ENCODE measurements around the gene PSMF1.
A peak's percentile ranks its signal among the peaks of the same experiment; 100 is the strongest.

Gene PSMF1

DNA sequence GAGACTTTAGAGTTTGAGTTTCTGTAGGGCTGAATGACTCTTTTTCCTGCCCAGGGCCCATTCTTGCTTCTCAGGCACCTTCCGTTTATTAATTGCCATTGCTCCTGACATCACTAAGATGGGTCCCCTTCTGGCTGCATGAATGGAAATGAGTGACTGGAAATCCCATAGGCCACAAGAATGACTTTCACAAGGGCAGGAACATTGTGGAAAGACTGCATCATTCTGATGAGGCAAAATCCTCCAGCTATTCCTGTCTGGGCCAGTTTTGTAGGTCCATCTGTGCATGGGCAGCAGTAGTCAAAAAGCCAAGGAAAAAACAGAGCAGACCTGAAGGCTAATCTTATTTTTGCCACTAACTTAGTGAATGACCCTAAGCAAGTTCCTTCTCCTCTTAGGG, 47.1 kb downstream of the PSMF1 start:
- Mint-ChIP-seq H3K4me1 (ENCODE audit: low read depth) (no peaks in the 10 kb centered on the region), H3K4me3 (no peak overlapping the region), H3K9me3 (no peaks in the 10 kb centered on the region)

GRCh38 chr20:1165941-1166340, 47.5 kb downstream of the PSMF1 start:
- Mint-ChIP-seq H3K4me1 (ENCODE audit: low read depth) (no peaks in the 10 kb centered on the region), H3K9me3 (no peaks in the 10 kb centered on the region), H3K4me3 (no peak overlapping the region), H3K27ac (no peak overlapping the region), H3K27me3 (no peaks in the 10 kb centered on the region), H3K36me3 (ENCODE audit: low read depth) (peaks cover 78% of the 10 kb centered on the region)

More for the DNA sequence above, 47.1 kb downstream of the PSMF1 start:
- H3K27ac Mint-ChIP-seq, result no peak overlapping the region
- no peaks in the 10 kb centered on the region for H3K27me3 Mint-ChIP-seq
- peaks cover 82% of the 10 kb centered on the region for H3K36me3 Mint-ChIP-seq (ENCODE audit: low read depth)

GRCh38 chr20:1166948-1167720, 48.7 kb downstream of the PSMF1 start:
- H3K9me3 Mint-ChIP-seq, result no peaks in the 10 kb centered on the region
- no peak overlapping the region for H3K27ac Mint-ChIP-seq
- no peaks in the 10 kb centered on the region for H3K27me3 Mint-ChIP-seq
- no peak overlapping the region for H3K4me3 Mint-ChIP-seq
- peaks cover 83% of the 10 kb centered on the region for H3K36me3 Mint-ChIP-seq (ENCODE audit: low read depth)
- no peaks in the 10 kb centered on the region for H3K4me1 Mint-ChIP-seq (ENCODE audit: low read depth)

DNA sequence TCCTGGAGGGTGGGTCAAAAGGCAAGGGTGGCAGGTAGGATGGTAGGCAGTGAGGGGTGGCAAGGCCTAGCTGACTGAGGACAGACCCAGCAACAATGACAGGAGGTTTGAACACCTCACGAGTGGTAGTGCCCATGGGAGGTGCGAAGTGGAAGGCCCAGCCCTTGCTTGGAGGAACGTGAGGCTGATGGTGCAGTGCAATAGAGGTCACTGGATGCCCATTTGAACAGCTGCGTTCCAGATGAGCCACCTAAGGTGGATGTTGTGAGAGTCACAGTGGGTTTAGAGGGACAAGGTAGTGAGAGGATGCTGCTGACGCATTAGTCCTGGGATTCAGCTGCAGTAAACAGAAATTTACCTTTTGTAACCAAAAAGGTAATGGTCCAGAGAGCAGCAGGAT, 50.8 kb downstream of the PSMF1 start:
- Mint-ChIP-seq H3K36me3 (ENCODE audit: low read depth) (peaks cover 83% of the 10 kb centered on the region), H3K4me1 (ENCODE audit: low read depth) (no peaks in the 10 kb centered on the region), H3K27ac (no peak overlapping the region), H3K9me3 (no peaks in the 10 kb centered on the region), H3K27me3 (no peaks in the 10 kb centered on the region), H3K4me3 (no peak overlapping the region)

DNA sequence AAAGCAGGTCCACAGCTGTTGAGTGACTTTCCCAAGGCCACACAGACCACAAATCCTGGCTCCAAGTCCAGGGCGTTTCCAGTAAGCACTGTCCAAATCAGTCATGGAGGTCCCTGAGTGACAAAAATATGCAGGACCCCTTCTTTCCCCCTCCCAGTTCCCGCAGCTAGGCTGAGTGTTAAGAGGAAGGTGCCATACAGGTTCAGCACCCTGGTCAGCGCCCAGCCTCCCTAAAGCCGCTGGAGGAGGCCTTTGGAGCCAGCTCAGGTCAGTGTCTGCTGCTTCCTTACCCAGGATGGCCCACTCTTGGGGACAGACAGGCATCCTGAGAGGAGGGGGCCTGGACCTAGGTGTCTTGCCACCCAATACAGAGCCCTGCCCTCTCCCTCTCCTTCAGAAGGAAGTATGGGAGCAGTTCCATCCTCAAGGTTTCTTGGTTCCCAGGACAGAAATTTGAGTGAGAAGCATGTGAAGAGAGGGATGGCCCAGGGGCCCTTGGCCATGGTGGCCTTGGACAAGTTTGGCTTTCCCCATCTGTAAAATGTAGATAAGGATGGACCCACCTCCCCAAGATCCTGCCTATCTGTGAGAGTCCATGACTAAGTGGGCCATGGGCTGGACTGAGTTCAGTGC, 53.2 kb downstream of the PSMF1 start:
- no peaks in the 10 kb centered on the region for H3K4me1 Mint-ChIP-seq (ENCODE audit: low read depth)
- H3K4me3 Mint-ChIP-seq, result no peak overlapping the region
- H3K9me3 Mint-ChIP-seq, result no peaks in the 10 kb centered on the region
- H3K27ac Mint-ChIP-seq, result no peak overlapping the region
- no peaks in the 10 kb centered on the region for H3K27me3 Mint-ChIP-seq
- H3K36me3 Mint-ChIP-seq (ENCODE audit: low read depth), result peaks cover 71% of the 10 kb centered on the region

DNA sequence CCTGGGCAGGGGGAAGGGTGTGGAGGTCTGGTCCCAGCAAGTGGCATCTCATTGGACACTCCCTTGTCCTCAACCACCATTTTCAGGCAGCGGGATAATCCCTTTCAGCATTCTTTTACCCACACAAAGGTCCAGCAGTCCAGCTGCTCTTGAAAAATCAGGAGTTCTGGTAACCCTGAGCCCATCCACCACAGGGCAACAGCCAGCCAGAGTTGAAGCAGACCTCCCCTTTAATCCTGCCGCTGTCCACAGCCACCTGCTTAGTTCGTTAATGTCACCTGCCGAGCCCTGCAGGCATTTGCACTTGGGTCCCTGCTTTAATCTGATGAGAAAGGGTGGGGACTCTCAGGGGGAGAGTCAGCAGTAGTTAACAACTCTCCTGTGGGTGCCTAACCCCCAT, 55.3 kb downstream of the PSMF1 start:
- H3K4me1 Mint-ChIP-seq (ENCODE audit: low read depth), result no peaks in the 10 kb centered on the region
- H3K4me3 Mint-ChIP-seq, result no peak overlapping the region
- no peaks in the 10 kb centered on the region for H3K9me3 Mint-ChIP-seq
- no peak overlapping the region for H3K27ac Mint-ChIP-seq
- peaks cover 55% of the 10 kb centered on the region for H3K36me3 Mint-ChIP-seq (ENCODE audit: low read depth)
- H3K27me3 Mint-ChIP-seq, result no peaks in the 10 kb centered on the region

DNA sequence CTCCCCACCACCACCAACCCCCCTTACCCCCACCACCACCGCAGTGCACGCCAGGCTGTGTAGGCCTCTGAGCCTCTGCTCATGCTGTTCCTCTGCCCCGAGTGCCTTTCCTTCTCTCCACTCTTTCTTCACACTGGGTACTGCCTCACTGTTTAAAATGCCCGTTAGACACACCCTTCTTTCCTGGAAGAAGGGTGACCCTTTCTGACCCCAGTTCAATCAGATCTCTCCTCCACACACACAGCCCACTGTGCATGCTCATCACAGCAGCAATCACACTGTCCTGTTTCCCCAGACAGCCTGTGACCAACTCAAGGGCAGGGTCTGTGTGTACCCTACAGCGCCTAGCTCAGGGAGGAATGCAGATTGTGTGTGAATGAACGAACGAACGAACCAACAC, 56.4 kb downstream of the PSMF1 start:
- H3K27me3 Mint-ChIP-seq, result no peaks in the 10 kb centered on the region
- no peaks in the 10 kb centered on the region for H3K4me1 Mint-ChIP-seq (ENCODE audit: low read depth)
- H3K27ac Mint-ChIP-seq, result no peak overlapping the region
- H3K4me3 Mint-ChIP-seq, result no peak overlapping the region
- no peaks in the 10 kb centered on the region for H3K9me3 Mint-ChIP-seq
- H3K36me3 Mint-ChIP-seq (ENCODE audit: low read depth), result peaks cover 46% of the 10 kb centered on the region

DNA sequence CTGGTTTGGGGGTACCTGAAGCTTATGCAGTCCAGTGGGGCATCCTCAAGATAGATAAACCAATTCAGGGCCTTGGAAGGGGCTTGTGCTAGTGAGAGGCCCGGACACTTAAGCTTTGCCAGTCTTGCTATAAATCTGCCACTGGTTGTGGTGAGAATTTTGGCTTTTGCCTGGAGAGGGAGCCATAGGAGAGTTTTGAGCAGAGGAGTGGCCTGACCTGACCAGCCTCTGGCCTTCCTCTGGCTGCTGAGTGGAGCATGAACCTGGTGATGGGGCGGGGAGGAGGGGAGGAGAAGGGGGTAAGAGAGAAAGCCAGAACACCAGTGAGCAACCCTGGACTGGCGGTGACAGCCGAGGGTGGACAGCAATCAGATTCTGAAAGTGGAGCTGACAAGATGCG, 59.3 kb downstream of the PSMF1 start:
- Mint-ChIP-seq H3K9me3 (no peaks in the 10 kb centered on the region), H3K4me1 (ENCODE audit: low read depth) (no peaks in the 10 kb centered on the region), H3K4me3 (no peak overlapping the region), H3K27ac (no peak overlapping the region), H3K27me3 (peaks cover under 1% of the 10 kb centered on the region), H3K36me3 (ENCODE audit: low read depth) (peaks cover 27% of the 10 kb centered on the region)

- no peak overlapping the region for H3K27ac Mint-ChIP-seq
- H3K4me1 Mint-ChIP-seq (ENCODE audit: low read depth), result no peaks in the 10 kb centered on the region
- H3K36me3 Mint-ChIP-seq (ENCODE audit: low read depth), result peaks cover 23% of the 10 kb centered on the region
- no peaks in the 10 kb centered on the region for H3K9me3 Mint-ChIP-seq
- no peak overlapping the region for H3K4me3 Mint-ChIP-seq
- peaks cover 5% of the 10 kb centered on the region for H3K27me3 Mint-ChIP-seq
These were observed 59.7 kb downstream of the PSMF1 start for GRCh38 chr20:1178103-1178502.

DNA sequence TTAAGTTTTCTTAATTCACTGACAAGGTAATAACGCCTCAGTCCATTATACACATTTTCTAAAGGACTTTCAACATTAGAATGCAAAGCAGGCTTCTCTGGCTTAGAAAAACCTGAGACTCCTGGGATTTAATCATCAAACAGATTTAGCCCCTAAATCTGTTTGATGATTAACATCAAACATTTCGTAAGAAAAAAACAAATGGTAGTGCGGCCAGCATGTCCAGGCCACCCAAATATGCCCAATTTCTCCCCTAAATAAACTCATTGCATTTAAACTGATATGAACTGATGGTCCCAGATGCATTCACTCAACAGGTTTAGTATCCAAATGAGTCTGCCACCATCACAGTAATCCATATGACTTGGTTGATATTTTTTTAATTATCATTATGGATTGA, 60.2 kb downstream of the PSMF1 start:
- Mint-ChIP-seq H3K36me3 (ENCODE audit: low read depth) (peaks cover 18% of the 10 kb centered on the region), H3K27ac (no peak overlapping the region)

GRCh38 chr20:1180949-1181348, 62.5 kb downstream of the PSMF1 start:
- Mint-ChIP-seq H3K36me3 (ENCODE audit: low read depth) (peaks cover 11% of the 10 kb centered on the region), H3K4me1 (ENCODE audit: low read depth) (peaks cover 9% of the 10 kb centered on the region), H3K4me3 (no peak overlapping the region), H3K27ac (no peak overlapping the region), H3K27me3 (peaks cover 22% of the 10 kb centered on the region), H3K9me3 (no peaks in the 10 kb centered on the region)

More for the DNA sequence above, 60.2 kb downstream of the PSMF1 start:
- Mint-ChIP-seq H3K4me1 (ENCODE audit: low read depth) (no peaks in the 10 kb centered on the region), H3K9me3 (no peaks in the 10 kb centered on the region), H3K4me3 (no peak overlapping the region), H3K27me3 (peaks cover 10% of the 10 kb centered on the region)

DNA sequence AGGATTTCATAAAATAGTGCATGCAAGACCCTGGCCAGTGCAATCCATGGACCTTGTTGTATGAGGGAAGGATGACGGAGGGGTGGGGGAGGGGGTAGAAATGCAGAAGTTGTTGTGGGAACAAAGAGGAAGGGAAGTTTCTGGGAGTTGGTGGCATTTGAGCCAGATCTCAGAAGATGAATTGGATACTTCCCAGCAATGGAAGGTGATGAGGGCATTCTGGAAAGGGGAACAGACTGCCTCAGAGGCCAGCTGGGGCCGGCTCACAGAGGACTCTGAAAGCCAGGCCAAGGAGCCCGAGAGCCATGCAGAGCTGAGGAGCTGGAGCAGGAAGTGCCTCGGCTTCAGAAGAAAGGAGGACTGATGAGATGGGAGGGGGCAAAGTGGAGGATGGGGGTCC, 63.7 kb downstream of the PSMF1 start:
- Mint-ChIP-seq H3K27ac (no peak overlapping the region), H3K4me1 (ENCODE audit: low read depth) (peaks cover 11% of the 10 kb centered on the region), H3K36me3 (ENCODE audit: low read depth) (peaks cover 11% of the 10 kb centered on the region), H3K4me3 (no peak overlapping the region), H3K27me3 (peaks cover 26% of the 10 kb centered on the region), H3K9me3 (no peaks in the 10 kb centered on the region)

- H3K27ac Mint-ChIP-seq, result no peak overlapping the region
- H3K4me1 Mint-ChIP-seq (ENCODE audit: low read depth), result peaks cover 11% of the 10 kb centered on the region
- H3K36me3 Mint-ChIP-seq (ENCODE audit: low read depth), result peaks cover 11% of the 10 kb centered on the region
- H3K9me3 Mint-ChIP-seq, result no peaks in the 10 kb centered on the region
- peaks cover 26% of the 10 kb centered on the region for H3K27me3 Mint-ChIP-seq
- H3K4me3 Mint-ChIP-seq, result no peak overlapping the region
These were observed 64.8 kb downstream of the PSMF1 start for GRCh38 chr20:1183153-1183552.

GRCh38 chr20:1184260-1184637, 65.8 kb downstream of the PSMF1 start:
- peak overlapping the region; percentile 54 for H3K27ac Mint-ChIP-seq
- peaks cover 4% of the 10 kb centered on the region for H3K36me3 Mint-ChIP-seq (ENCODE audit: low read depth)

GRCh38 chr20:1184638-1185315, 66.4 kb downstream of the PSMF1 start, which contains the start of gene TMEM74B:
TMEM74B (minus strand) TSS chr20:1184981; CDS start chr20:1183801, 1,180 bp downstream.
- Mint-ChIP-seq H3K27me3 (peaks cover 30% of the 10 kb centered on the region), H3K4me1 (ENCODE audit: low read depth) (peaks cover 11% of the 10 kb centered on the region), H3K27ac (peak within 1 kb of the TSS; percentile 54), H3K36me3 (ENCODE audit: low read depth) (peaks cover 4% of the 10 kb centered on the region), H3K4me3 (peak within 1 kb of the TSS; percentile 75), H3K9me3 (no peaks in the 10 kb centered on the region)

More at GRCh38 chr20:1184260-1184637, 65.8 kb downstream of the PSMF1 start:
- Mint-ChIP-seq H3K27me3 (peaks cover 29% of the 10 kb centered on the region), H3K9me3 (no peaks in the 10 kb centered on the region), H3K4me1 (ENCODE audit: low read depth) (peaks cover 11% of the 10 kb centered on the region), H3K4me3 (peak overlapping the region; percentile 75)
